Measurements from ENCODE around the gene AEBP1.

Gene AEBP1

DNA sequence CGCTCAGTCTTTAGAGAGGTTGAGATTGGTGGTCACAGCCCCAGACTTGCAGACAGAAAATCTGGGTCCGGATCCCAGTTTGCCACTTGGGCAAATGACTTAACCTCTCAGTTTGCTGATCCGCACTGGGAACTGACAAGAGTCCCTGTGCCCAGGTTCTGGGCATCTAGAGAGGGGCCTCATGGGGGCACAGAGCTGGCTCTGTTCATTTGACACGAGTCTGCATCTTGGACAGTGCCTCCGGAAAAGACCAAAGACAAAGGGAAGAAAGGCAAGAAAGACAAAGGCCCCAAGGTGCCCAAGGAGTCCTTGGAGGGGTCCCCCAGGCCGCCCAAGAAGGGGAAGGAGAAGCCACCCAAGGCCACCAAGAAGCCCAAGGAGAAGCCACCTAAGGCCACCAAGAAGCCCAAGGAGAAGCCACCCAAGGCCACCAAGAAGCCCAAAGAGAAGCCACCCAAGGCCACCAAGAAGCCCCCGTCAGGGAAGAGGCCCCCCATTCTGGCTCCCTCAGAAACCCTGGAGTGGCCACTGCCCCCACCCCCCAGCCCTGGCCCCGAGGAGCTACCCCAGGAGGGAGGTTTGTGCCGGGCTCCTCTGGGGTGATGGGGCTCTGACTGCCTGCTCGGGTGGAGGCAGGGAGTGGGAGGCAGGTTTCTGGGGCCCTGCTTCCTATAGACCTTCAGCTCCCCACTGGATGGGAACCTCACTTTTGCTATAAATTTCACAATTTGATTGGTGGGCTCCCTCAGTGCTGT, 2.3 kb downstream of the AEBP1 start:
- no peak for DNase-seq

DNA sequence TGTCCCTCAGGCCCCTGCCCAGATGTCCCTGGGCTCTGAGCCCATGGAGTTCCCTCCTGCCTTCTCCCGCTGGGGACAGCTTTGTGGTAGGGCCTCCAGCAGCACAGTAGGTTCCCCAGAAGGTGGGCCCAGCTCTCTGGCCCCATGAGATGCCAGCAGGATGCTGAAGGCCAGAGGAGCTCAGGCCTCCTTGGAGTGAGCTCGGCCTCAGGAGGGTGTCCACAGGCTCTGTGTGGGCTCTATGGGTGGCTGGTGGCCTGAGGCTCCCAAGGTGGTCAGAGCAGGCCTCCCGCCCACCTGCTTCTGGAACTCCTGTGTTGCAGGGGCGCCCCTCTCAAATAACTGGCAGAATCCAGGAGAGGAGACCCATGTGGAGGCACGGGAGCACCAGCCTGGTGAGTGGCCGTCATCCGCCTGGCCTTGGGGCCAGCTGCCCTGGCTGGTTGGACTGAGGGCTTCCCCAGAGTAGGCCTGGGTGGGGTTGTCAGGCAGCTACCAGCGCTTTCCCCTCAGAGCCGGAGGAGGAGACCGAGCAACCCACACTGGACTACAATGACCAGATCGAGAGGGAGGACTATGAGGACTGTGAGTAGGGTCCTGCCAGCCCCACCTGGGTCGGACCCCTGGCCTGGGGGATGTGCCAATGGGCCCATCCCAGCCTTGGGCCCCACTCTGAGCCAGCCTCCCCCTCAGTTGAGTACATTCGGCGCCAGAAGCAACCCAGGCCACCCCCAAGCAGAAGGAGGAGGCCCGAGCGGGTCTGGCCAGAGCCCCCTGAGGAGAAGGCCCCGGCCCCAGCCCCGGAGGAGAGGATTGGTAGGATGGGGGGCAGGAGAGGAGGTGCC, 3.2 kb downstream of the AEBP1 start:
- no peak for DNase-seq

- no peak for DNase-seq
Observed at GRCh38 chr7:44107961-44108767, 4.0 kb downstream of the AEBP1 start.

GRCh38 chr7:44108768-44109750, 4.9 kb downstream of the AEBP1 start:
- no peak for DNase-seq

DNA sequence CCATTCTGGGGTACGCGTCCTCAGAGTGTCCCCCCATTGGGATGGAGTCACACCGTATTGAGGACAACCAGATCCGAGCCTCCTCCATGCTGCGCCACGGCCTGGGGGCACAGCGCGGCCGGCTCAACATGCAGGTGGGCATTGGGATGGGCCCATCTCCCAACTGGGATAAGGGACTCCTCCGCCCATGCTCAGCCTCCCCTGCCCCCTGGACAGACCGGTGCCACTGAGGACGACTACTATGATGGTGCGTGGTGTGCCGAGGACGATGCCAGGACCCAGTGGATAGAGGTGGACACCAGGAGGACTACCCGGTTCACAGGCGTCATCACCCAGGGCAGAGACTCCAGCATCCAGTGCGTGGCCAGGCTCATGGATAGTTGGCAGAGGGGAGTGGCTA, 5.8 kb downstream of the AEBP1 start:
- no peak for DNase-seq

- DNase-seq, result no peak
Observed at GRCh38 chr7:44110719-44111635, 6.8 kb downstream of the AEBP1 start.

DNA sequence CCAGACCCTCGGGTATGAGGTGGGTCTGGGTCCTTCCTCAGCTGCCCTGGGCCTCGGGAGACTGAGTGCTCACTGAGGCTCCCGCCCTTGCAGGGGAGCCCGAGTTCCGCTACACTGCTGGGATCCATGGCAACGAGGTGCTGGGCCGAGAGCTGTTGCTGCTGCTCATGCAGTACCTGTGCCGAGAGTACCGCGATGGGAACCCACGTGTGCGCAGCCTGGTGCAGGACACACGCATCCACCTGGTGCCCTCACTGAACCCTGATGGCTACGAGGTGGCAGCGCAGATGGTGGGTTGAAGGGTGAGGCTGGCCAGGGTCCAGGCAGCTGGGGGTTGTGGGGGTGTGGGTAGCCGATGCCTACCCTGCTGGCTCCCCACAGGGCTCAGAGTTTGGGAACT, 7.6 kb downstream of the AEBP1 start:
- no peak for DNase-seq

DNA sequence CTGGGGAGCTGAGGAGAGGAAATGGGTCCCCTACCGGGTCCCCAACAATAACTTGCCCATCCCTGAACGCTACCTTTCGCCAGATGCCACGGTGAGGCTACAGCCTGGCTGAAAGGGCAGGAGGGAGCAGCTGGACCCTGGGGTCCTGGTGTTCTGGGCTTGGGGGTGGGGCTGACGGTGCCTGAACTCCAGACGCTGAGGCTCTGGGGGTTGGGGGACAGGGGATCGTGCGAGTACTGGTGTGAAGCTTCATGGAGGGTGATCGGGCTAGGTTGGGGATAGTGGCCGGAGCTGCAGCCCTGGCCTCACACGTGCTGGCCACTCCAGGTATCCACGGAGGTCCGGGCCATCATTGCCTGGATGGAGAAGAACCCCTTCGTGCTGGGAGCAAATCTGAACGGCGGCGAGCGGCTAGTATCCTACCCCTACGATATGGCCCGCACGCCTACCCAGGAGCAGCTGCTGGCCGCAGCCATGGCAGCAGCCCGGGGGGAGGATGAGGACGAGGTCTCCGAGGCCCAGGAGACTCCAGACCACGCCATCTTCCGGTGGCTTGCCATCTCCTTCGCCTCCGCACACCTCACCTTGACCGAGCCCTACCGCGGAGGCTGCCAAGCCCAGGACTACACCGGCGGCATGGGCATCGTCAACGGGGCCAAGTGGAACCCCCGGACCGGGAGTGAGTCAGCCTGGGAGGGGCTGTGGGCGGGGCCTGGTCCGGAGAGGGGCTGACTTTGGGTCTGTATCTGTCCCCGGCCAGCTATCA, 8.3 kb downstream of the AEBP1 start:
- DNase-seq, result no peak

- no peak for DNase-seq
Observed at GRCh38 chr7:44112997-44113763, 9.0 kb downstream of the AEBP1 start.

DNA sequence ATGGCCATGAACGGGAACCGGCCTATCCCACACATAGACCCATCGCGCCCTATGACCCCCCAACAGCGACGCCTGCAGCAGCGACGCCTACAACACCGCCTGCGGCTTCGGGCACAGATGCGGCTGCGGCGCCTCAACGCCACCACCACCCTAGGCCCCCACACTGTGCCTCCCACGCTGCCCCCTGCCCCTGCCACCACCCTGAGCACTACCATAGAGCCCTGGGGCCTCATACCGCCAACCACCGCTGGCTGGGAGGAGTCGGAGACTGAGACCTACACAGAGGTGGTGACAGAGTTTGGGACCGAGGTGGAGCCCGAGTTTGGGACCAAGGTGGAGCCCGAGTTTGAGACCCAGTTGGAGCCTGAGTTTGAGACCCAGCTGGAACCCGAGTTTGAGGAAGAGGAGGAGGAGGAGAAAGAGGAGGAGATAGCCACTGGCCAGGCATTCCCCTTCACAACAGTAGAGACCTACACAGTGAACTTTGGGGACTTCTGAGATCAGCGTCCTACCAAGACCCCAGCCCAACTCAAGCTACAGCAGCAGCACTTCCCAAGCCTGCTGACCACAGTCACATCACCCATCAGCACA, 9.7 kb downstream of the AEBP1 start:
- no peak for DNase-seq

DNA sequence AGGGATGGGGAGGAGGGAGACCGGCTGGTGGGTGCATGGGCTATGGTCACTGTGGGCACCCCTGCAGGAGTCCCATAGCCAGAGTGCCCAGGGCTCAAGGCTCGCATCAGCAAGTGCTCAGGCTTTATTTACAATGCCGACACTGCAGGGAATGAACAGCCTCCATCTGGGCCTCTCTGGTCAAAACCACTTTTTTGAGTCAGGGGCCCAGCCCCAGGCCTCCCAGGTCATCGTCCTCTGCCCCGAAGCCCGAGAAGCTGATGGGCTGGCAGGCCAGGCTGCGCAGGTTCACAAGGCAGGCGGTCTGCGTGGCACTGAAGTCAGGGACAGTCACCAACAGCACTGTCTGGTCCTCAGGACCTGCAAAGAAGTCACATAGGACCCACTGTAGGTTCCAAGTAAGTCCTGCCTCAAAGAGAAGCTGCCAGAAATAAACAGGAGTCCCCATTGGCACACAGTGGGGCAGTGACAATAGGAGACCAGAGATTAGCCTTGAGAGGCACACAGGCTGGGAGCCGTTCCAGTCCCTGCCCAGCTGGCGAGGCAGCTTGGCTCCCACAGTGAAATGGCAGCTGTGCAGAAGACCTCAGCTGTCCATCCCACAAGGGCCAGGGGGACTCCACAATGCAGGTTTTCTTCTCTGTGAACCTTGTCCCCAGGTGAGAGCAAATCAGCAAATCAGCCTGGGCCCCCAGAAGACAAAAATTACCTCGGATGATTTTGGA, 10.6 kb downstream of the AEBP1 start:
- DNase-seq, result no peak

DNA sequence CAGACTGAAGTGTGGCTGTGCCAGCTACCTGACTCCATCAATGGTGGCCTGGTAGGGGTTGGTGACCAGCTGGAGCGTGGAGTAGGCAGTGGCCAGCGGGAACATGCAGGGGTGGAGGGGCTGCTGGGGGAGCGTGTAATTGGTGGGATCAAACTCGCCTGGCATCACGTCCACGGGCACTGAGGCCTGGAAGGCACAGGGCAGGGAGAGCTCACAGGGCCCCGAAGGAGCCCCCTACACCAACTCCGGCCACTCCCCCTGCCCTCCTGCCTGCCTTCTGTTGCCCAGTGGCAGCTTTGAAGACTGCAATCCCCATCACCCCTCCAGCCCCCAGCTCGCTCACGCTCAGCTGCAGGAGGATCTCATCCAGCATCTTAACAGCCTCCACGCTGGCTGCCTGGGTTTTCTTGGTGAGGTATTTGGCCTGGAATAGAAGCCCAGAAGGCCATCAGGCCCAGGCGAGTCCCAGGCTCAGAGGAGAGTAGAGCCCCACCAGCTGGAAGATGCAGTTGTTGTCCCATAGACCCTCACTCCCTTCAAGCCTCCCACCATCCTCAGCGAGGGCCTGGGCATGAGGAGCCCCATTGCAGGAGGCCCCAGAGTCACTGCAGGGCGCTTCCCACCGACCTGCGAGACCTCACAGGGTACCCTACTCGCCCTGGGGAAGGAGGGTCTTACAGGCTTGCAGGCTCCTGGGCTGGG, 12.1 kb downstream of the AEBP1 start:
- DNase-seq, result no peak

- DNase-seq, result no peak
Observed at GRCh38 chr7:44116789-44117666, 12.9 kb downstream of the AEBP1 start.

DNA sequence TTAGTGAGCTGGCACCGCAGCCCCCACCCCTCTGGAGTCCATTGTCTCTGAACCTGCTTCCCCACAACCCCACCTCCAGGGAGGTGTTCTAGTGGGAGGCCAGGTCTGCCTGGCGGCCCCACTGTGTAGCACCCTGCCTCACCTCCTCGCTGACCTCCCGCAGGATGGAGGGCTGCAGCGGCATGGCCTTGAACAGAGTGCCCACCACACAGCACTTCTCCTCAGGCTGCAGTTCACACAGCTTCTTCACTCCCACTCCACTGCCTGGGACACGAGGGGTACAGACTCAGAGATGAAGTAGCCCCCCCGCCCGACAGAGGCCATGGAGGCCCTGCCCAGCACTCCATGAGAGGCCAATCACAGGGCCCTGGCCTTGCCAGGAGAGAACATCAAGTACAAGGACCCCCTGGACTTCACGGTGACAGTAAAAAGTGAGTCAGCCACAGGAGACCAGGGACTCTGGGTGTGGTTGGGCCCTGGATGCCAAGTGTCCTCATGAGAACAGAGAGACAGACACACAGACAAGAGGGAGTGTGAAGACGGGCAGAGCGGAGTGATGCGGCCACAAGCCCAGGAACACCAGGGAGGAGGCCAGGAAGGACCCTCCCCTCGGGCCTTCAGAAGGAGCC, 13.8 kb downstream of the AEBP1 start:
- no peak for DNase-seq

DNA sequence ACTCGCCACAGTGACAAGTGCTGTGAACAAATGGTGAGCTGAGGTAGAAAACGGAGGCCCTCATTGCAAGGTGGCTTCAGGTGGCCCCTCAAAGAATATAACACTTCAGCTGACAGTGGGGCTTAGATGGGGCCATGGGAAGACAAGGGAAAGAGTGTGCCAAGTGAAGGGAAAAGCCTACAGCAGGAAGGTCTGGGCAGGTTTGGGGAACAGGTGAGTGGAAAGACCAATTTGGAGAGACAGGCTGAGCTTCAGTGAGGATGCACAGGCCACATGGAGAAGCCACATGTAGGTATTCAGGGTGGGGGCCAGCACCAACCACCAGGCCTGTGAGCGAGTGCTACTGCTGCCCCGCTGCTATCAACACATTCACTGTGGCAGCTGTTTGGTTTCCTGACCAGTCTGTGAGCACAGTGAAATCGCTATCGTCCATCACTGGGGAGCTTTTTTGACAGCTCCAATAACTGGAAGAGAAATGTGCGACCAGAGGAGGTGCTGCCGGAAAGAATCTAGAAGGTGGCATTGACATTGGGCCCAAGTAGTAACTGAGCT, 15.8 kb downstream of the AEBP1 start:
- no peak for DNase-seq

DNA sequence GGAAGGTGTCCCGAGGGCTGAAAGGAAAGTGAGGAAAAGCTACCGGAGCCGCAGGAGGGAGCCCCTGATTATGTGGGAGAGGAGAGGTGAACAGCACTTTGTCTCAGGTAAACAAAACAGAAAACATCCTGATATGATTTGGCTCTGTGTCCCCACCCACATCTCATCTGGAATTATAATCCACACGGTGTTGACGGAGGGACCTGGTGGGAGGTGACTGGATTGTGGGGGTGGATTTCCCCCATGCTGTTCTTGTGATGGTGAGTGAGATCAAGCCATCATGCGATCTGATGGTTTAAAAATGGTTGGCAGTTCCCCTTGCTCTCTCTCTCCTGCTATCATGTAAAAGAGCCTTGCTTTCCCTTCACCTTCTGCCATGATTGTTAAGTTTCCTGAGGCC, 16.2 kb downstream of the AEBP1 start:
- no peak for DNase-seq

Measured in stimulated activated naive CD4-positive, alpha-beta T cell (primary cell).